HepG2 (cell line): ENCODE data around the gene CLMP. TPM values are rescaled to one million over a fixed set of nuclear protein-coding genes. Genes with fewer than 3 reads are reported as not detected.

Experiments used
- ATAC-seq: fragments of 200-7000 bp; cut with Tn5 transposase; 3 replicates; pipeline ENCODE4 v1.9.1; 2020; ENCODE audit warnings: mild to moderate bottlenecking, moderate library complexity
- BruUV-seq: library from RNA; stranded (reverse); fragments of 400-500 nt; replicated peaks from 2 replicates; lab custom pipeline; 2021; lab: Mats Ljungman, UMichigan
- CTCF ChIA-PET: fragments of 300-600 bp; formaldehyde crosslinking; extraction: SDS; loops from one replicate; lab custom pipeline; 2021; ENCODE audit warnings: low total read pairs, inconsistent platforms, low intra/inter-chr PET ratio; lab: Yijun Ruan, JAX
- POLR2A ChIA-PET: fragments of 350-600 bp; sonication (Branson Sonifier 250); formaldehyde crosslinking; loops from one replicate; lab custom pipeline; 2020; ENCODE audit warnings: antibody characterized with exemption, inconsistent platforms; lab: Yijun Ruan, JAX
- DNase-seq: peaks from one replicate; pipeline ENCODE4 v3.0.0-alpha.2; 2015; ENCODE audit warnings: low spot score
- FAIRE-seq: peaks from 3 replicates; lab custom pipeline; 2011; peaks lifted over from hg19 to GRCh38; lab: Jason Lieb, UNC
- H2AFZ ChIP-seq: one replicate; pipeline ENCODE4 v1.6.1; 2011; ENCODE audit warnings: low read length, inconsistent platforms
- H3K27ac ChIP-seq: fragments of 300-600 bp; 3 replicates; pipeline ENCODE4 v1.8.0; 2011; ENCODE audit warnings: mixed run types, mild to moderate bottlenecking, mixed read lengths, low read length, inconsistent platforms; ENCODE audit not compliant: insufficient read depth; ENCODE audit errors: extremely low read length
- H3K27me3 ChIP-seq, 2 experiments: fragments of 200-600 bp in 1 of 2; 2 replicates in 1 of 2; 3 replicates in 1 of 2; pipeline versions ENCODE4 v1.6.0 to v1.8.0; 2011; ENCODE audit warnings: low read length in 2 of 2, mild to moderate bottlenecking in 2 of 2, moderate library complexity in 2 of 2, inconsistent platforms in 1 of 2; ENCODE audit not compliant: insufficient read depth in 2 of 2, control insufficient read depth in 1 of 2
- H3K36me3 ChIP-seq, 2 experiments: fragments of 200-600 bp in 1 of 2; replicated peaks in 1 of 2; 2 replicates in 1 of 2; 3 replicates in 1 of 2; pipeline versions ENCODE4 v1.5.1 to v1.8.0; 2011; ENCODE audit warnings: low read length in 2 of 2, inconsistent platforms in 1 of 2; ENCODE audit not compliant: insufficient read depth in 2 of 2, control insufficient read depth in 1 of 2
- H3K4me1 ChIP-seq: 2 replicates; pipeline ENCODE4 v1.5.1; 2012; ENCODE audit warnings: low read length, inconsistent platforms; ENCODE audit not compliant: insufficient read depth
- H3K4me2 ChIP-seq: 2 replicates; pipeline ENCODE4 v1.6.0; 2011; ENCODE audit warnings: low read depth, low read length, inconsistent platforms
- H3K4me3 ChIP-seq, 3 experiments: fragments of 200-600 bp in 1 of 3; sonication (generic), shearing (Covaris generic) in 1 of 3; replicated peaks in 1 of 3; 2 replicates each; pipeline ENCODE4 v1.5.1; 2011 to 2016; ENCODE audit warnings: low read length in 3 of 3, inconsistent platforms in 2 of 3, low read depth in 2 of 3, mild to moderate bottlenecking in 2 of 3, control low read depth in 1 of 3, mixed read lengths in 1 of 3; ENCODE audit not compliant: insufficient read depth in 1 of 3
- H3K79me2 ChIP-seq: one replicate; pipeline ENCODE4 v1.6.1; 2011; ENCODE audit warnings: low read length, inconsistent platforms; ENCODE audit not compliant: insufficient read depth
- H3K9ac ChIP-seq: 2 replicates; pipeline ENCODE4 v1.6.0; 2011; ENCODE audit warnings: mild to moderate bottlenecking, low read depth, low read length, inconsistent platforms; ENCODE audit not compliant: insufficient read depth
- H3K9me3 ChIP-seq: 2 replicates; pipeline ENCODE4 v1.5.1; 2012; ENCODE audit warnings: mild to moderate bottlenecking, low read length
- H4K20me1 ChIP-seq: 2 replicates; pipeline ENCODE4 v1.6.0; 2011; ENCODE audit warnings: inconsistent platforms, mild to moderate bottlenecking, low read length, moderate library complexity; ENCODE audit not compliant: insufficient read depth
- ATF6 ChIP-seq: sonication (generic); formaldehyde crosslinking; conservative IDR thresholded peaks from 2 replicates; pipeline ENCODE4 v1.4.0; 2020; ENCODE audit warnings: missing genetic modification reagents
- FOXA1 ChIP-seq, 2 experiments: fragments of 450-650 bp in 1 of 2; sonication (generic) in 1 of 2; formaldehyde crosslinking in 1 of 2; IDR thresholded peaks; 2 replicates each; pipeline versions ENCODE4 v1.4.0 to v1.6.1; 2016 to 2020; ENCODE audit warnings: missing genetic modification reagents in 1 of 2
- HNRNPLL ChIP-seq: fragments of 200-400 bp; formaldehyde crosslinking; IDR thresholded peaks from 2 replicates; pipeline ENCODE4 v1.6.1; 2017; ENCODE audit warnings: mild to moderate bottlenecking, low read depth, low read length; ENCODE audit not compliant: poor library complexity, severe bottlenecking
- KDM1A ChIP-seq: IDR thresholded peaks from 2 replicates; pipeline ENCODE4 v1.6.1; 2016; ENCODE audit warnings: missing compliant biosample characterization
- KDM5B ChIP-seq: sonication (generic); formaldehyde crosslinking; IDR thresholded peaks from 2 replicates; pipeline ENCODE4 v1.4.0; 2020; ENCODE audit warnings: missing genetic modification reagents, mild to moderate bottlenecking, borderline replicate concordance
- NFYB ChIP-seq: sonication (generic); formaldehyde crosslinking; IDR thresholded peaks from 2 replicates; pipeline ENCODE4 v1.4.0; 2020; ENCODE audit warnings: missing genetic modification reagents
- TGIF2 ChIP-seq: IDR thresholded peaks from 2 replicates; pipeline ENCODE4 v1.6.1; 2016; ENCODE audit warnings: control low read depth, missing compliant biosample characterization
- ZBTB10 ChIP-seq: sonication (generic); formaldehyde crosslinking; IDR thresholded peaks from 2 replicates; pipeline ENCODE4 v1.4.0; 2020; ENCODE audit warnings: missing genetic modification reagents, borderline replicate concordance
- ZGPAT ChIP-seq: IDR thresholded peaks from 2 replicates; pipeline ENCODE4 v1.6.1; 2016; ENCODE audit warnings: mild to moderate bottlenecking
- ZNF484 ChIP-seq: sonication (generic); formaldehyde crosslinking; IDR thresholded peaks from 2 replicates; pipeline ENCODE4 v1.5.1; 2020; ENCODE audit warnings: mild to moderate bottlenecking, low read depth, missing genetic modification reagents, borderline replicate concordance
- ZNF644 ChIP-seq: IDR thresholded peaks from 2 replicates; pipeline ENCODE4 v1.6.1; 2016; ENCODE audit warnings: low read depth
- ZNF770 ChIP-seq: sonication (generic); formaldehyde crosslinking; IDR thresholded peaks from 2 replicates; pipeline ENCODE4 v1.5.0; 2020; ENCODE audit warnings: mild to moderate bottlenecking, missing genetic modification reagents
- WGBS: methylation state at CpG from one replicate; pipeline ENCODE4 v1.1.6; 2017; ENCODE audit warnings: low lambda C conversion rate; 5-methylcytosine and 5-hydroxymethylcytosine counted together
- in situ Hi-C: cut with HindIII; loops from 2 replicates; pipeline ENCODE4 v1.10.0; 2017; ENCODE audit warnings: low pct_unique_long_range_greater_than_20kb; ENCODE audit not compliant: extremely low pct_ligation_motif_present
- intact Hi-C: fragments of 100-400 bp; cut with micrococcal nuclease; formaldehyde crosslinking; loops from one replicate; pipeline ENCODE4 v1.10.0; 2022; ENCODE audit not compliant: unreplicated experiment
- polyA plus RNA-seq, 8 experiments: library from polyadenylated mRNA; depleted of rRNA in 3 of 8; stranded (reverse) in 7 of 8; unstranded in 1 of 8; fragments of >200 nt; fragmentation: Illumina TruSeq in 4 of 8; extraction: Trizol in 4 of 8; gene quantifications; 2 replicates each; pipeline versions ENCODE4 v1.2.1 to v1.2.3, GENCODE V29; 2011 to 2016; ENCODE audit warnings: low read depth in 4 of 8, missing spikeins in 1 of 8, mixed read lengths in 1 of 8; ENCODE audit not compliant: insufficient read depth in 1 of 8
- total RNA-seq, 5 experiments: library from RNA; depleted of rRNA; stranded (reverse); fragments of >200 nt; fragmentation: Illumina TruSeq; extraction: Trizol; gene quantifications; 2 replicates each; pipeline ENCODE4 v1.2.3, GENCODE V29; 2016; ENCODE audit warnings: low read depth in 1 of 5

Gene CLMP
- total and polyA plus RNA-seq, 2 of the 13 experiments (the other 11 are each of a cell fraction or from before 2014, with no cell fraction given), result not detected

- TF ChIP-seq ZBTB10 (CRISPR knock-in tag), result no peak
- TF ChIP-seq FOXA1 (IDR thresholded peaks at IDR 0.05), result no peak
- no peak for TF ChIP-seq FOXA1 (CRISPR knock-in tag; IDR thresholded peaks at IDR 0.05)
- no peak for TF ChIP-seq ZNF644 (CRISPR knock-in tag)
- no peak for TF ChIP-seq ATF6 (CRISPR knock-in tag)
These were observed 147.6 kb downstream of the CLMP start (continued) for GRCh38 chr11:123047266-123047946.

- WGBS, result 14% methylated on average over 5 of the region's 5 CpGs
- no peaks in the 10 kb centered on the region for H4K20me1 ChIP-seq
- H3K4me1 ChIP-seq, result no peaks in the 10 kb centered on the region
- DNase-seq (no peak), FAIRE-seq (no peak), ATAC-seq (no peak)
- H3K27ac ChIP-seq, result no peak overlapping the region
- H3K4me3 ChIP-seq, result no peak overlapping the region
- no peaks in the 10 kb centered on the region for H3K9me3 ChIP-seq
- H3K9ac ChIP-seq, result no peak overlapping the region
- no peak overlapping the region for H3K4me2 ChIP-seq
- CTCF ChIA-PET, result no interaction called here
- peaks cover 0 to 15% of the 10 kb centered on the region in 2 experiments; a peak in 3 of 5 replicates for H3K27me3 ChIP-seq
- H2AFZ ChIP-seq, result no peak overlapping the region
- POLR2A ChIA-PET, result interaction anchor here (0.6 to 1.2 kb wide), 3 partner anchors 9 to 21 kb away, joined by 3 to 4 read pairs (median 3); partner anchors contain the start of gene HSPA8
- no TSS peak for BruUV-seq
- intact Hi-C loops, result no loop called here
- in situ Hi-C loops, result loop anchor here (25.0 kb wide), 1 partner anchor 434 kb away; no protein-coding TSS in a partner anchor
- H3K79me2 ChIP-seq, result no peaks in the 10 kb centered on the region
- H3K36me3 ChIP-seq, result no peaks in the 10 kb centered on the region
- TF ChIP-seq ZNF484 (CRISPR knock-in tag) (no peak), ZGPAT (CRISPR knock-in tag) (no peak), KDM1A (CRISPR knock-in tag) (no peak), KDM5B (CRISPR knock-in tag) (no peak), NFYB (no peak), HNRNPLL (no peak), ZNF770 (CRISPR knock-in tag) (no peak), TGIF2 (no peak)
These were observed 148.4 kb downstream of the CLMP start for GRCh38 chr11:123046473-123047259.
